ENCODE results near the gene TMEM175.

The TMEM175 gene

DNA sequence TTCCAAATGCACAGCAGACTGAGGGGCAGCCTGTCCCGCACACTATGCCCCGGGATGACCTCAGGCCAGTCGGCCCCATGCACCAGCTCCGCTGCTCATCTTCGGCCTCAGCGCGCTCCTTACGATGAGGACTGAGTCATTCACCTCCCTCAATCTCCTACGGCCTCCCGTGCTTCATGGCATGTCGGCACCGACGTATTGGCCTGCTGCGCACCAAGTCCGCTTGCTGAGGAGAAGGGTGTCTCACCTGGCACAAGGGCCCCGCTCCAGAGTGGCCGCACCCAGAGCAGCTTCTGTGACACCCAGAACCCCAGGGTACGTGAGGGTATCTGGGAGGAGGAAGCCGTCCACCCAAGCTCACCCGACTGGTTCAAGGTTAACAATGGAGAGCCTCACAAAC, 35.6 kb upstream of the TMEM175 start:
- TF ChIP-seq POLR2AphosphoS5 (IDR thresholded peaks at IDR 0.05; ENCODE audit: low read depth, low read length) (no peak), POLR2A (IDR thresholded peaks at IDR 0.05; ENCODE audit: low read depth, low read length) (no peak), POU2F2 (IDR thresholded peaks at IDR 0.05; ENCODE audit: low read depth, low read length) (no peak), TAF1 (IDR thresholded peaks at IDR 0.05; ENCODE audit: low read depth, low read length) (no peak), SPI1 (IDR thresholded peaks at IDR 0.05; ENCODE audit: low read depth, low read length) (no peak), PAX5 (IDR thresholded peaks at IDR 0.05; ENCODE audit: insufficient read depth, low read length, severe bottlenecking) (no peak)
- no peak for FAIRE-seq

DNA sequence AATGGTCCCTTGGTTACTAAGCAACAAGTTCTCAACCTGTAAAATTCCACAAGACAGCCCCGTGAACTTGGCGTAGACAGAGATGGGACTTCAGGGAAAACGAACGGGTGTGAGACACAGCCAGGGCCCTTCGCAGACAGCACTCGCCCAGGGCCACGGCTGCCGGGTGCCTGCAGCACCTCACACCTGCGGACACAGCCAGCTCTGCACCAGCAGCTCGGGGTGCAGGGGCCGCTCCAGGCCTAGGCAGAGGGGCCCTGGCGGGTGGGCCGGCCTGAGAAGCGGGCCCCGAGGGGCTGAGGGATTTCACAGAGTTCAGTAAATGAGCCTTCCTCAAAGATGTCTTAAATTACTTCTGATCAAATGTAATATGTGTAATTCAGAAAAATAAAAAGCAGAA, 34.1 kb upstream of the TMEM175 start:
- DNase-seq (ENCODE audit: insufficient read length, low spot score) (no peak), FAIRE-seq (no peak)
- TF ChIP-seq TAF1 (IDR thresholded peaks at IDR 0.05; ENCODE audit: low read depth, low read length) (no peak), PAX5 (IDR thresholded peaks at IDR 0.05; ENCODE audit: insufficient read depth, low read length, severe bottlenecking) (no peak), POU2F2 (IDR thresholded peaks at IDR 0.05; ENCODE audit: low read depth, low read length) (no peak), SPI1 (IDR thresholded peaks at IDR 0.05; ENCODE audit: low read depth, low read length) (no peak), POLR2AphosphoS5 (IDR thresholded peaks at IDR 0.05; ENCODE audit: low read depth, low read length) (no peak), POLR2A (IDR thresholded peaks at IDR 0.05; ENCODE audit: low read depth, low read length) (no peak)

More for the DNA sequence above, 35.6 kb upstream of the TMEM175 start:
- DNase-seq (ENCODE audit: insufficient read length, low spot score): no peak

GRCh38 chr4:898869-899555, 33.2 kb upstream of the TMEM175 start:
- no peak for TF ChIP-seq POLR2AphosphoS5 (IDR thresholded peaks at IDR 0.05; ENCODE audit: low read depth, low read length)
- TF ChIP-seq TAF1 (IDR thresholded peaks at IDR 0.05; ENCODE audit: low read depth, low read length): no peak
- TF ChIP-seq PAX5 (IDR thresholded peaks at IDR 0.05; ENCODE audit: insufficient read depth, low read length, severe bottlenecking): no peak
- TF ChIP-seq POLR2A (IDR thresholded peaks at IDR 0.05; ENCODE audit: low read depth, low read length): no peak
- no peak for TF ChIP-seq POU2F2 (IDR thresholded peaks at IDR 0.05; ENCODE audit: low read depth, low read length)
- TF ChIP-seq SPI1 (IDR thresholded peaks at IDR 0.05; ENCODE audit: low read depth, low read length): no peak
- DNase-seq (ENCODE audit: insufficient read length, low spot score) (no peak), FAIRE-seq (no peak)

DNA sequence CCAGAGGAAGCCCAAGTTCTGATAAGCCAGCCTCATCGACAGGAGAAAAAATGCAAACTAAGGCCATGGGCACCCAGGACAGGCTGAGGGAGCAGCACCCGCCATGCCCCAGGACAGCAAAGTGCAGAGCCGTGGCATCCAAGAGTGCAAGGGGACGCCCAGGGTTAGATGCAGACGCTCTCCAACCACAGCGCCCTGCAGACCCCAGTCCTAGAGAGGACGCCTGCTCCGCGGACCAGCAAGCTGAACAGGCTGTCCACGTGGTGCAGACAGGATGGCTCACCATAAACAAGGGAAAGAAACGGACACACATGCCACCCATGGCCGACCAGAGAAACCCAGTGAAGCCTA, 32.7 kb upstream of the TMEM175 start:
- no peak for FAIRE-seq
- DNase-seq (ENCODE audit: insufficient read length, low spot score): no peak
- TF ChIP-seq TAF1 (IDR thresholded peaks at IDR 0.05; ENCODE audit: low read depth, low read length) (no peak), SPI1 (IDR thresholded peaks at IDR 0.05; ENCODE audit: low read depth, low read length) (no peak), POLR2A (IDR thresholded peaks at IDR 0.05; ENCODE audit: low read depth, low read length) (no peak), POU2F2 (IDR thresholded peaks at IDR 0.05; ENCODE audit: low read depth, low read length) (no peak), PAX5 (IDR thresholded peaks at IDR 0.05; ENCODE audit: insufficient read depth, low read length, severe bottlenecking) (no peak), POLR2AphosphoS5 (IDR thresholded peaks at IDR 0.05; ENCODE audit: low read depth, low read length) (no peak)

GRCh38 chr4:900073-900472, 32.2 kb upstream of the TMEM175 start:
- no peak for TF ChIP-seq SPI1 (IDR thresholded peaks at IDR 0.05; ENCODE audit: low read depth, low read length)
- no peak for TF ChIP-seq POLR2AphosphoS5 (IDR thresholded peaks at IDR 0.05; ENCODE audit: low read depth, low read length)
- no peak for TF ChIP-seq POLR2A (IDR thresholded peaks at IDR 0.05; ENCODE audit: low read depth, low read length)
- no peak for TF ChIP-seq PAX5 (IDR thresholded peaks at IDR 0.05; ENCODE audit: insufficient read depth, low read length, severe bottlenecking)
- no peak for TF ChIP-seq POU2F2 (IDR thresholded peaks at IDR 0.05; ENCODE audit: low read depth, low read length)
- no peak for FAIRE-seq

DNA sequence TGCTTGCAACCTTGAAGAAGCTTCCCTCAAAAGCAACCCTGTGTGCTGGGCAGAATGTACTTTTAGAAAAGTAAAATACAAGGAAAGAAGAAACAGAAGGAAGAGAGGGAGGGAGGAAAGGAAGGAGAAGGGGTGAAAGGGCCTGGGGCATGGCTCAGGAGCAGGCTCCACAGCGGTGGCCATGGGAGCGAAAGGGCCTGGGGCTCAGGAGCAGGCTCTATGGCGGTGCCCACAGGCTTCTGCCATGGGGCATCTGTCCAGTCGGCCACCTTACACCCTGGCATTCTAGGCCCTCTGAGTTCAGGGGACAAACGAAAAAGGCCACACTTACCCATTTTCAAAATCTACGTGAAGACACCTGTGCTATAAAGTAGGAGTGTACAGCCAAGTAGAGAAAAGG, 31.5 kb upstream of the TMEM175 start:
- TF ChIP-seq POU2F2 (IDR thresholded peaks at IDR 0.05; ENCODE audit: low read depth, low read length) (no peak), TAF1 (IDR thresholded peaks at IDR 0.05; ENCODE audit: low read depth, low read length) (no peak), PAX5 (IDR thresholded peaks at IDR 0.05; ENCODE audit: insufficient read depth, low read length, severe bottlenecking) (no peak), SPI1 (IDR thresholded peaks at IDR 0.05; ENCODE audit: low read depth, low read length) (no peak), POLR2AphosphoS5 (IDR thresholded peaks at IDR 0.05; ENCODE audit: low read depth, low read length) (no peak), POLR2A (IDR thresholded peaks at IDR 0.05; ENCODE audit: low read depth, low read length) (no peak)
- FAIRE-seq (no peak), DNase-seq (ENCODE audit: insufficient read length, low spot score) (no peak)

More at GRCh38 chr4:900073-900472, 32.2 kb upstream of the TMEM175 start:
- no peak for DNase-seq (ENCODE audit: insufficient read length, low spot score)

DNA sequence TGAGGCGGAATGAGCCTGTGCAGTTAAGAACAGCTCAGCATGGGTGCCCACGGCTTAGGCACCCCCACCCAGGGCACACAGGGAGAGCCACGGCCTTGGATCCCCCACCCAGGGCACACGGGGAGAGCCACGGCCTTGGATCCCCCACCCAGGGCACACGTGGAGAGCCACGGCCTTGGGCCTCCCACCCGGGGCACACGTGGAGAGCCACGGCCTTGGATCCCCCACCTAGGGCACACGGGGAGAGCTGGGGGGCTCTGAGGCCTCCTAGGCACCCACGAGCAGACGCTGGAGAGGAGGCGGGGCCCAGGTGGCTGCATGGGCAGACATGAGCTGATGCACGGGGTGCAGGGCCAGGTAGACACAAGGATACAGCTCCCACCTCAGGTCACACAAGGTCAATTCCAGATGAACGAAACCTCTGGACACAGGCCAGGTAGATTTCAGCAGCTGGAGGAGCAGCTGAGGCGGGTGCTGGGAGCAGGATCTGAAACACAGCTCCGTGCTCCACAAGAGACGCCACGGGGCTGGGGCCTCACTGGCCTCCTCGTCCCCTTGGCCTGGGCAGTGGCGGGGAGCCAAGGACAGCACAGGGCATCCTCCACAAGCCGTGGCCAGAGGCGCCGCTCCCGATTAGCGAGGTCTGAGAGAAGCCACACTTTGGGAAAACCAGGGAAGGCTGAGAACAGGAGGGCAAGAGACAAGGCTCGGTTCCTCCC, 30.9 kb upstream of the TMEM175 start:
- no peak for FAIRE-seq
- no peak for TF ChIP-seq PAX5 (IDR thresholded peaks at IDR 0.05; ENCODE audit: insufficient read depth, low read length, severe bottlenecking)
- TF ChIP-seq POLR2AphosphoS5 (IDR thresholded peaks at IDR 0.05; ENCODE audit: low read depth, low read length): no peak
- TF ChIP-seq POLR2A (IDR thresholded peaks at IDR 0.05; ENCODE audit: low read depth, low read length): no peak
- no peak for TF ChIP-seq POU2F2 (IDR thresholded peaks at IDR 0.05; ENCODE audit: low read depth, low read length)
- no peak for TF ChIP-seq SPI1 (IDR thresholded peaks at IDR 0.05; ENCODE audit: low read depth, low read length)
- no peak for DNase-seq (ENCODE audit: insufficient read length, low spot score)

DNA sequence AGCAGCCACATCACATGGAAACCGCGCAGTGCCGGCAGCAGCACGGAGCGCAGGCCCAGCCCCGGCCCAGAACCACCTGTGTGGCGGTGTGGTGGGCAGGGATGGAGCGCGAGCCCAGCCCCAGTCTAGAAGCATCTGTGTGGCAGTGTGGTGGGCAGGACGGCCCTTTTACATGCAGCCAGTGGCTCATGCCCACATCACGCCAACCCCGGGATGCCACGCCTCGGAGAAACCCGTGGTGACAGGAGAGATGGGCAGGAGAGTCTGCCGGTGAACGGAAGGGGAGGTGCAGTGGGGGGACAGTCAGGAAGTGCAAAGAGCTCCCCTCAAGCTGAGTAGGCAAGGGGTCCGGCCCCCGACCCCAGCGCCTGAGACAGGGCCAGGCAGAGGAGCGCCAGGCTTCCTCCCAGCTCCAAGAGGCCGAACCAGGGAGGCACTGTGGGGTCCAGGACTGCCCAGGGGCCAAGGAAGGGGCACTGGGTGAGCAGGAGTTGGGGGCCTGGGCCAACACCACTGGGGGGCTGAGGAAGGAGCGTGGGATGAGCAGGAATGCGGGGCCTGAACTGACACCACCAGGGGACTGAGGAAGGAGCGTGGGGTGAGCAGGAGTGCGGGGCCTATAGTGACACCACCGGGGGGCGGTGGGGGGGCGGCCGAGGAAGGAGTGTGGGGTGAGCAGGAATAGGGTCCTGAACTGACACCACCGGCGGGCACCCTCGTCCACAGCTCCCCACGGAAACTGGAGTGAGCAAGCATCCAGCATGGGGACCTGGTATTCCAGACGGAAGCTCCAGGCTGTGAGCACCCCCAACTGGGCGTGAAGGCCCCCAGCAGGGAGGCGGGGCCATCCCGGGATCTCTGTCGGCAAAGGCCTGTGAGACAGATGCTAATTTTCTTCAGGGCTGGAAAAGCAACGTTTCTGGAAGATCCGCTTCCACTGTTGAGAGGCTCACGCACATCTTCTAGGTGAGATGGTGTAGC, 28.9 kb upstream of the TMEM175 start:
- TF ChIP-seq PAX5 (IDR thresholded peaks at IDR 0.05; ENCODE audit: insufficient read depth, low read length, severe bottlenecking) (no peak), POU2F2 (IDR thresholded peaks at IDR 0.05; ENCODE audit: low read depth, low read length) (no peak), SPI1 (IDR thresholded peaks at IDR 0.05; ENCODE audit: low read depth, low read length) (no peak), TAF1 (IDR thresholded peaks at IDR 0.05; ENCODE audit: low read depth, low read length) (no peak), POLR2A (IDR thresholded peaks at IDR 0.05; ENCODE audit: low read depth, low read length) (no peak)

More for the DNA sequence above, 28.9 kb upstream of the TMEM175 start:
- DNase-seq (ENCODE audit: insufficient read length, low spot score): no peak
- FAIRE-seq: no peak
